Vagina (tissue), 2 donors: Measurements from ENCODE around the gene TBC1D8. TPM values are rescaled to one million over a fixed set of nuclear protein-coding genes. Genes with fewer than 3 reads are reported as not detected.

Experiments
- DNase-seq, 2 donors: peaks; one replicate each; pipeline ENCODE4 v3.0.0-alpha.2; 2017; ENCODE audit errors: extremely low spot score in 2 of 2
- H3K27ac ChIP-seq: fragments of 200-600 bp; sonication (generic); one replicate; pipeline ENCODE4 v1.5.1; 2019
- H3K27me3 ChIP-seq: fragments of 200-600 bp; sonication (generic); one replicate; pipeline ENCODE4 v1.5.1; 2019
- H3K36me3 ChIP-seq, 2 donors: fragments of 200-600 bp; sonication (generic); one replicate each; pipeline ENCODE4 v1.5.1; 2017 to 2019
- H3K4me1 ChIP-seq: fragments of 200-600 bp; sonication (generic); one replicate; pipeline ENCODE4 v1.5.1; 2019
- H3K4me3 ChIP-seq, 2 donors: fragments of 200-600 bp; sonication (generic); 1 replicate in 1 of 2; 2 replicates in 1 of 2; pipeline ENCODE4 v1.5.1; 2016 to 2019
- H3K9me3 ChIP-seq: fragments of 200-600 bp; sonication (generic); one replicate; pipeline ENCODE4 v1.5.1; 2019
- CTCF ChIP-seq, 3 experiments: fragments of 450-650 bp in 2 of 3; fragments of 200-600 bp in 1 of 3; sonication (generic) in 1 of 3; IDR thresholded peaks; one replicate each; pipeline ENCODE4 v1.5.1; 2017 to 2019; ENCODE audit warnings: antibody characterized with exemption in 3 of 3, mild to moderate bottlenecking in 2 of 3, moderate library complexity in 2 of 3
- POLR2A ChIP-seq, 2 donors: fragments of 450-650 bp; IDR thresholded peaks; one replicate each; pipeline ENCODE4 v1.6.1; 2017; ENCODE audit warnings: antibody characterized with exemption in 2 of 2, mild to moderate bottlenecking in 2 of 2, moderate library complexity in 2 of 2
- POLR2AphosphoS5 ChIP-seq, 2 donors: sonication (generic); formaldehyde crosslinking; IDR thresholded peaks; one replicate each; pipeline ENCODE4 v1.9.0; 2017; ENCODE audit warnings: antibody characterized with exemption in 2 of 2, mild to moderate bottlenecking in 2 of 2, low read depth in 1 of 2; ENCODE audit not compliant: insufficient read depth in 1 of 2
- intact Hi-C: fragments of 100-400 bp; cut with DNase I; formaldehyde crosslinking; loops from one replicate; pipeline ENCODE4 v1.15.1; 2023
- total RNA-seq: library from RNA; depleted of rRNA; stranded (reverse); fragments of >200 nt; gene quantifications from one replicate; pipeline ENCODE4 v1.2.3, GENCODE V29; 2016

The TBC1D8 gene
- total RNA-seq, 1 donor from 2014 or later = 72.2 TPM

DNA sequence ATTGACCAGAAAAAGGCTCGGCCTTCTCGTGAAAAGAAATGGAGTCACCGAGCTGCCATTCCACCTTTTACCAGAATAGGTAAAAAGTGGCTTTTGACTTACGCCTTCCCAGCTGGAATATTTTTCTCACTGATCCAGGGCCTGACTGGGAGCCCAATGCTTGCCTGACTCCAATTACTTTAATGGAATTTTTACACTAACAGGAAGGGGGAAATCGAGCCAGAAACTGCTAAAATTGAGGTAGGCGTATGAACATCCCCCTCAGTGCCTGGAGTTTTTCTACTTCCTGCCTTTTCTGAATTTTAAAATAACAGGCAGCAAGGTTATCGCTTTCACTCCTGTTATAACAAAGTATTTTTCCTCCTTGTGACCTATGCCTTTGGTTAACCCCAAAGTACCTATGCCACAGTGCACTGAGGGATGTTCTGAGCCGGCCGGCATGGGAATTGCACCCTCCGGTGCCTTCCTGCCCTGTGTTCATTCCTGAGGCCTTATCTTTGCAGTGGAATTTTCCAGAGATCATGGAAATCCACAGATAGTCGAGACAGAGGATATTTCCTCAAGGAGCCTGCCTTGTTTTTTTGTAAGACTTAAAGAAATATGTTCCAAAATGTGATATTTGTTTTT is 167.4 kb downstream of the TBC1D8 start:
- Histone ChIP-seq H3K4me1 (no peaks in the 10 kb centered on the region), H3K27ac (peak overlapping the region; percentile 17), H3K9me3 (no peaks in the 10 kb centered on the region), H3K27me3 (no peaks in the 10 kb centered on the region), H3K36me3 (no peaks in the 10 kb centered on the region), H3K4me3 (no peak overlapping the region)
- TF ChIP-seq CTCF (IDR thresholded peaks at IDR 0.05) (no peak), POLR2AphosphoS5 (IDR thresholded peaks at IDR 0.05; ENCODE audit: insufficient read depth in 1 of 2, low read depth in 1 of 2) (no peak), POLR2A (IDR thresholded peaks at IDR 0.05) (no peak)
- no peak for DNase-seq
- intact Hi-C loops = loop anchor here (5.0 to 10.0 kb wide), 3 partner anchors 169 to 381 kb away; no protein-coding TSS in a partner anchor

DNA sequence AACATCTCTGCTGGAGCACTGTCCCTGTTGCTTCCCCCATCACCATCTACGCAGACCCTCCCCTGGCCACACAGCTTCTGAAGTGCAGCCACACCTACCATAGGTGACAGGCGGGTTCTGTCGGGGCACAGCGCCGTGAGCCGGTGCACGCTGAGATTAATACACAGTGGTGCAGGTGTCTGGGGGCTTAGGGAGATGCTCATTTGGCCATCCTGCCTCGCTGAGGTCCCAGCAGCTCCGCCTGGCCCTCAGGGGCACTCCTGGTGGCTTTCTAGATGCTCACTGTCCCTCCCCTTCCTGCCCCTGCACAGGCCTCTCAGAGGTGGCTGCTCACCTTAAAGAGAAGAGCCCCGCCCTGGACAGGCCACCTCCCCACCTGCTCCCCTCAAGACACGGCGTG is 168.0 kb downstream of the TBC1D8 start:
- intact Hi-C loops = loop anchor here (5.0 to 10.0 kb wide), 3 partner anchors 168 to 381 kb away; no protein-coding TSS in a partner anchor

GRCh38 chr2:100982431-100982861 is 168.7 kb downstream of the TBC1D8 start:
- no peak overlapping the region for H3K27ac ChIP-seq
- no peak overlapping the region for H3K4me3 ChIP-seq
- intact Hi-C loops = loop anchor here (5.0 to 10.0 kb wide), 3 partner anchors 168 to 380 kb away; no protein-coding TSS in a partner anchor
- H3K27me3 ChIP-seq = no peaks in the 10 kb centered on the region
- DNase-seq = no peak
- H3K9me3 ChIP-seq = no peaks in the 10 kb centered on the region
- TF ChIP-seq POLR2AphosphoS5 (IDR thresholded peaks at IDR 0.05; ENCODE audit: insufficient read depth in 1 of 2, low read depth in 1 of 2) (no peak), CTCF (IDR thresholded peaks at IDR 0.05) (no peak), POLR2A (IDR thresholded peaks at IDR 0.05) (no peak)
- no peaks in the 10 kb centered on the region for H3K4me1 ChIP-seq
- H3K36me3 ChIP-seq = no peaks in the 10 kb centered on the region

More for the DNA sequence above, 168.0 kb downstream of the TBC1D8 start:
- Histone ChIP-seq H3K27me3 (no peaks in the 10 kb centered on the region), H3K4me1 (no peaks in the 10 kb centered on the region), H3K9me3 (no peaks in the 10 kb centered on the region), H3K36me3 (no peaks in the 10 kb centered on the region), H3K4me3 (no peak overlapping the region), H3K27ac (no peak overlapping the region)
- DNase-seq = no peak
- TF ChIP-seq POLR2AphosphoS5 (IDR thresholded peaks at IDR 0.05; ENCODE audit: insufficient read depth in 1 of 2, low read depth in 1 of 2) (no peak), CTCF (IDR thresholded peaks at IDR 0.05) (no peak), POLR2A (IDR thresholded peaks at IDR 0.05) (no peak)

DNA sequence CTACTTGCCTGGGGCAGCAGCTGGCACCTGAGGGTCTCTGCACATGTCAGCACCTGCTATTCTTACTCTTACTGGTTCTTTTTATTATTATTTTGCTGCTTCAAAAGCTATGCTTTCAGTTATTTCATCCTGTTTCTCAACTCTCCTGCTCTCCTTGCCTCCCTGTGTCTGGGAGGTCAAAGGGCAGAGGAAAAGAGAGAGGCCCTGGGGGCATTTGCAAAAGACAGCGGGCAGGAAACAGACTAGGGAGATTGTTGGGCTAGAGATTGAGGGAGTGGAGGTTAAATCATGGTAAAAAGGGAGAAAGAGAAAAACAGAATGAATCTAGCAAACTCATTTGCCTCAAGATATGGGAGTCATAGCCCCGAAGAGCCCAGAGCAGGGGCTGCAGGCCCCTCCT is 170.2 kb downstream of the TBC1D8 start:
- Histone ChIP-seq H3K4me3 (no peak overlapping the region), H3K4me1 (no peaks in the 10 kb centered on the region), H3K27ac (no peak overlapping the region), H3K36me3 (no peaks in the 10 kb centered on the region), H3K27me3 (no peaks in the 10 kb centered on the region), H3K9me3 (no peaks in the 10 kb centered on the region)
- DNase-seq = no peak
- TF ChIP-seq CTCF (IDR thresholded peaks at IDR 0.05) = no peak
- no peak for TF ChIP-seq POLR2A (IDR thresholded peaks at IDR 0.05)
- TF ChIP-seq POLR2AphosphoS5 (IDR thresholded peaks at IDR 0.05; ENCODE audit: insufficient read depth in 1 of 2, low read depth in 1 of 2) = no peak
- intact Hi-C loops = loop anchor here (5.0 to 10.0 kb wide), 3 partner anchors 166 to 379 kb away; no protein-coding TSS in a partner anchor

DNA sequence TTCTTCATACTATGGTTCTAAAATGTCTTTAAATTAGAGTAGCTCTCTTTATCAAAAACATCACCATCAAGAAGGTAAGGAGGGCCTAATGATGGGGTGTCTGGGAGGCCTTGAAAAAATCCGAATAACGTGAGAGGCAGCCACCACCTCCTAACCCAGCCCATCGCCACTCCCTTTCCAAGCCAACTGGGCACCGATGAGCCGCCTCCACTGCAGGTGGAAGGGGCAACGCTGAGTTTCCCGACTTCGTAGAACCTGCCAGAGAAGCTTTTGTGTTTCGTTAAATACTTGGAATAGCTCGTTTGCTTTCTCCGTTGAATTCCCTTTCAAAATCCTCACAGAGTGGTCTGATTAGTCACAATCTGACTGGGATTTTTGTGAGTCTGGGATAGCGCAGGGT is 171.1 kb downstream of the TBC1D8 start:
- no peak overlapping the region for H3K27ac ChIP-seq
- TF ChIP-seq POLR2A (IDR thresholded peaks at IDR 0.05) (no peak), POLR2AphosphoS5 (IDR thresholded peaks at IDR 0.05; ENCODE audit: insufficient read depth in 1 of 2, low read depth in 1 of 2) (no peak), CTCF (IDR thresholded peaks at IDR 0.05) (no peak)
- DNase-seq = no peak
- H3K9me3 ChIP-seq = no peaks in the 10 kb centered on the region
- H3K4me1 ChIP-seq = no peaks in the 10 kb centered on the region
- no peak overlapping the region for H3K4me3 ChIP-seq
- no peaks in the 10 kb centered on the region for H3K27me3 ChIP-seq
- intact Hi-C loops = loop anchor here (5.0 to 10.0 kb wide), 3 partner anchors 165 to 378 kb away; no protein-coding TSS in a partner anchor
- H3K36me3 ChIP-seq = peaks cover 0 to 1% of the 10 kb centered on the region in 2 donors
